Ishikawa (cell line): ENCODE results near the gene SLC6A6.

Experiments
- CEBPB ChIP-seq: IDR thresholded peaks from 2 replicates; pipeline ENCODE4 v1.6.1; 2012
- CREB1 ChIP-seq: IDR thresholded peaks from 2 replicates; pipeline ENCODE4 v1.6.1; 2012; ENCODE audit warnings: low read depth
- EGR1 ChIP-seq: IDR thresholded peaks from 2 replicates; pipeline ENCODE4 v1.6.1; 2012
- EP300 ChIP-seq: IDR thresholded peaks from 2 replicates; pipeline ENCODE4 v1.6.1; 2012; ENCODE audit warnings: borderline replicate concordance
- FOXM1 ChIP-seq: IDR thresholded peaks from 2 replicates; pipeline ENCODE4 v1.6.1; 2012; ENCODE audit warnings: low read depth, borderline replicate concordance
- NFIC ChIP-seq: IDR thresholded peaks from 2 replicates; pipeline ENCODE4 v1.6.1; 2012
- RAD21 ChIP-seq: IDR thresholded peaks from 2 replicates; pipeline ENCODE4 v1.6.1; 2012; ENCODE audit warnings: low read depth
- TAF1 ChIP-seq: IDR thresholded peaks from 2 replicates; pipeline ENCODE4 v1.6.1; 2012; ENCODE audit warnings: low read depth, mild to moderate bottlenecking
- TCF12 ChIP-seq: IDR thresholded peaks from 2 replicates; pipeline ENCODE4 v1.6.1; 2012; ENCODE audit warnings: low read depth
- TEAD4 ChIP-seq: IDR thresholded peaks from 2 replicates; pipeline ENCODE4 v1.6.1; 2012
- YY1 ChIP-seq: IDR thresholded peaks from 2 replicates; pipeline ENCODE4 v1.6.1; 2012; ENCODE audit warnings: low read depth
- ZBTB7A ChIP-seq: IDR thresholded peaks from 2 replicates; pipeline ENCODE4 v1.6.1; 2012; ENCODE audit warnings: low read depth
- TF ChIP-seq, protein P1 (sequence below): IDR thresholded peaks from 2 replicates; pipeline ENCODE4 v1.6.1; 2012
- TF ChIP-seq, protein P2 (sequence below): IDR thresholded peaks from 2 replicates; pipeline ENCODE4 v1.6.1; 2012; ENCODE audit warnings: low read depth, mild to moderate bottlenecking
- TF ChIP-seq, protein P3 (sequence below): IDR thresholded peaks from 2 replicates; pipeline ENCODE4 v1.6.1; 2012

The SLC6A6 gene

DNA sequence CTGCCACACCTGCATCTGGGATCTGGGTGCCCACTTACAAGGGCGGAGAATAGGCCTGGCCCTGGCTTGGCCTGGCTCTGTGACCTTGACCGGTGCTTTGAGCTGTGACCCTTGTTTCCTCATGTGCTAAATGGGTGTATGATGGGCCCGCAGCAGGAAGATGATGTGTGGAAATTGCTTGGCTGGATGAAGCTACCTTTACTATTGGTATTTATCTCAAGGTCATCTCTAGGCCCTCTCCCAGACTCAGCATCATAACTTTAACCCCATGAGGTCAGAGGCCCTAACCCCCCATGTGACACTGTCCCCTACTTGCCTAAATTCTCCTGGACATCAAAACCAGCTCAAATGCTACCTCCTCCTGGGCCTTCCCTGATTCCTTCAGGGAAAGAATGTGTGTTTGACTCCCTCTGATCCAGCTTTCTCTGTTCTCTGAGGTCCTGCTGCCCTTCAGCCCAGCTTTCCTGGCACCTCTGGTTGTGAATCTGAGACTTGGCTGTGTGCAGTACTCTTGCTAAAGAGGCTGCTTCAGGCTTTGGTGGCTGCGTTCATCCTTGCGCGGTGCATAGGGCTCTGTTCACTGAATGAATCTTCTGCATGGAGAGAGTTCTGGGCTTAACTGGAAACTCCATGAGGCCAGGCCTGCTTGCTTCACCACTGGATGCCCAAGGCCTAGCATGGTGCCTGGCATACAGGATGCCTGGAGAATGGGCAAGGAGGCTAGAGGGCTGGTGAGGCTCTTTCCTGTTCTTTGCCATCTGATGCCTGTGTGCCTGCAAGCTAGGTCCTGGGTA lies 25.2 kb upstream of the SLC6A6 start:
- TF ChIP-seq, protein P1, sequence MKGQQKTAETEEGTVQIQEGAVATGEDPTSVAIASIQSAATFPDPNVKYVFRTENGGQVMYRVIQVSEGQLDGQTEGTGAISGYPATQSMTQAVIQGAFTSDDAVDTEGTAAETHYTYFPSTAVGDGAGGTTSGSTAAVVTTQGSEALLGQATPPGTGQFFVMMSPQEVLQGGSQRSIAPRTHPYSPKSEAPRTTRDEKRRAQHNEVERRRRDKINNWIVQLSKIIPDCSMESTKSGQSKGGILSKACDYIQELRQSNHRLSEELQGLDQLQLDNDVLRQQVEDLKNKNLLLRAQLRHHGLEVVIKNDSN, result no peak
- TF ChIP-seq TEAD4 (no peak), TCF12 (no peak), TAF1 (no peak), CREB1 (no peak), EGR1 (no peak), EP300 (no peak), NFIC (no peak)
- TF ChIP-seq, protein P2, sequence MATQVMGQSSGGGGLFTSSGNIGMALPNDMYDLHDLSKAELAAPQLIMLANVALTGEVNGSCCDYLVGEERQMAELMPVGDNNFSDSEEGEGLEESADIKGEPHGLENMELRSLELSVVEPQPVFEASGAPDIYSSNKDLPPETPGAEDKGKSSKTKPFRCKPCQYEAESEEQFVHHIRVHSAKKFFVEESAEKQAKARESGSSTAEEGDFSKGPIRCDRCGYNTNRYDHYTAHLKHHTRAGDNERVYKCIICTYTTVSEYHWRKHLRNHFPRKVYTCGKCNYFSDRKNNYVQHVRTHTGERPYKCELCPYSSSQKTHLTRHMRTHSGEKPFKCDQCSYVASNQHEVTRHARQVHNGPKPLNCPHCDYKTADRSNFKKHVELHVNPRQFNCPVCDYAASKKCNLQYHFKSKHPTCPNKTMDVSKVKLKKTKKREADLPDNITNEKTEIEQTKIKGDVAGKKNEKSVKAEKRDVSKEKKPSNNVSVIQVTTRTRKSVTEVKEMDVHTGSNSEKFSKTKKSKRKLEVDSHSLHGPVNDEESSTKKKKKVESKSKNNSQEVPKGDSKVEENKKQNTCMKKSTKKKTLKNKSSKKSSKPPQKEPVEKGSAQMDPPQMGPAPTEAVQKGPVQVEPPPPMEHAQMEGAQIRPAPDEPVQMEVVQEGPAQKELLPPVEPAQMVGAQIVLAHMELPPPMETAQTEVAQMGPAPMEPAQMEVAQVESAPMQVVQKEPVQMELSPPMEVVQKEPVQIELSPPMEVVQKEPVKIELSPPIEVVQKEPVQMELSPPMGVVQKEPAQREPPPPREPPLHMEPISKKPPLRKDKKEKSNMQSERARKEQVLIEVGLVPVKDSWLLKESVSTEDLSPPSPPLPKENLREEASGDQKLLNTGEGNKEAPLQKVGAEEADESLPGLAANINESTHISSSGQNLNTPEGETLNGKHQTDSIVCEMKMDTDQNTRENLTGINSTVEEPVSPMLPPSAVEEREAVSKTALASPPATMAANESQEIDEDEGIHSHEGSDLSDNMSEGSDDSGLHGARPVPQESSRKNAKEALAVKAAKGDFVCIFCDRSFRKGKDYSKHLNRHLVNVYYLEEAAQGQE, result no peak

DNA sequence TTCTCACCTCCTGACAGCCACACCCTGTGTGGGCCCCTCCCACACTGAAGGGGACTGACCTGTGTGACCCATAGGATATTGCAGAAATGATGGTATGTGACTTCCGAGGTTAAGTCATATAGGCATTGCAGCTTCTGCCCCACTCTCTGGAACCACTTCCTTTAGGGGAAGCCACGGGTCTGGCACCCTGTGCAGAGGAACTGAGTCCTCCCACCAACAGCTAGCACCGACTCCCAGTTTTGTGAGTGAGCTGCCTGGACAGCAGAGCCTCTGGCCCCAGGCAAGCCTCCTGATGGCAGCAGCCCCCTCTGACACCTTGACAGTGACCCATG lies 24.6 kb upstream of the SLC6A6 start:
- TF ChIP-seq, protein P2, result no peak
- TF ChIP-seq TAF1, result no peak
- TF ChIP-seq EGR1, result no peak
- no peak for TF ChIP-seq ZBTB7A
- no peak for TF ChIP-seq FOXM1
- no peak for TF ChIP-seq CEBPB
- no peak for TF ChIP-seq RAD21
- TF ChIP-seq YY1, result no peak
- TF ChIP-seq TCF12, result no peak
- TF ChIP-seq NFIC, result no peak
- no peak for TF ChIP-seq EP300
- TF ChIP-seq, protein P1, result no peak
- no peak for TF ChIP-seq TEAD4
- TF ChIP-seq CREB1, result no peak
- TF ChIP-seq, protein P3, sequence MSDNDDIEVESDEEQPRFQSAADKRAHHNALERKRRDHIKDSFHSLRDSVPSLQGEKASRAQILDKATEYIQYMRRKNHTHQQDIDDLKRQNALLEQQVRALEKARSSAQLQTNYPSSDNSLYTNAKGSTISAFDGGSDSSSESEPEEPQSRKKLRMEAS, result no peak

DNA sequence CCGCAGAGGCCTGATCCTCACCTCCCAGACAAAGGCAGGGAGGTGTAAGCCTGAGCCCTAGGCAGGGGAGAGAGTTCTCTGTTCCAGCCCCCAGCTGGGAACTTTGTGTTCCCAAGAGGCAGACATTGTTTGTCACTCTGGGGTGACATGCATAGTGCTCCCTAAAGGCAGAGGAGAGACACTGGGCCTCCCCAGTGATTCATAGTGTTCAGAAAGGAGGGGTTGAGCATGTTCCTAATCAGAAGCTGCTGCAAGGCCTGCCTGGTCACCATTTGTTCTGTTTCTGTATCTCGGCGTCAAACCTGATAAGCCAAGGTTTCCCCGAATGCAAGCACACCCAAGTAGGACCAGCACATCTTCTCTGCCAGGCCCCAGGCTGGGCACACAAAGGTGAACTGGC lies 24.0 kb upstream of the SLC6A6 start:
- TF ChIP-seq ZBTB7A (no peak), CEBPB (no peak), YY1 (no peak), NFIC (no peak), FOXM1 (no peak), EGR1 (no peak), CREB1 (no peak), TAF1 (no peak), TCF12 (no peak)
- TF ChIP-seq, protein P2, result no peak

DNA sequence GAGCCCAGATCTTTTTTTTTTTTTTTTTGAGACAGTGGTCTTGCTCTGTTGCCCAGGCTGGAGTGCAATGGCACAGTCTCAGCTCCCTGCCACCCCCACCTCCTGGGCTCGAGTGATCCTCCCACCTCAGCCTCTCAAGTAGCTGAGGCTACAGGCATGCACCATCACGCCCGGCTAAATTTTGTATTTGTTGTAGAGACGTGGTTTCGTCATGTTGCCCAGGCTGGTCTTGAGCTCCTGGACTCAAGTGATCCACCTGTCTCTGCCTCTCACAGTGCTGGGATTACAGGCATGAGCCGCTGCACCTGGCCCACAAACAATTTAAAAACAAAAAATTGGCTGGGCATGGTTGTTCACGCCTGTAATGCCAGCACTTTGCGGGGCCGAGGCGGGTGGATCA lies 22.6 kb upstream of the SLC6A6 start:
- no peak for TF ChIP-seq CEBPB
- no peak for TF ChIP-seq CREB1
- no peak for TF ChIP-seq EP300
- TF ChIP-seq EGR1, result no peak
- TF ChIP-seq, protein P3, result no peak
- TF ChIP-seq YY1, result no peak
- no peak for TF ChIP-seq FOXM1
- TF ChIP-seq, protein P1, result no peak
- no peak for TF ChIP-seq TEAD4
- TF ChIP-seq, protein P2, result no peak
- TF ChIP-seq TAF1, result no peak
